ENCODE measurements around the gene RASA3.
"Not testable (repeated sequence)": the region's sequence is repeated elsewhere in the genome, so short reads cannot be mapped to it uniquely, and the experiment has no call there.

The RASA3 gene

DNA sequence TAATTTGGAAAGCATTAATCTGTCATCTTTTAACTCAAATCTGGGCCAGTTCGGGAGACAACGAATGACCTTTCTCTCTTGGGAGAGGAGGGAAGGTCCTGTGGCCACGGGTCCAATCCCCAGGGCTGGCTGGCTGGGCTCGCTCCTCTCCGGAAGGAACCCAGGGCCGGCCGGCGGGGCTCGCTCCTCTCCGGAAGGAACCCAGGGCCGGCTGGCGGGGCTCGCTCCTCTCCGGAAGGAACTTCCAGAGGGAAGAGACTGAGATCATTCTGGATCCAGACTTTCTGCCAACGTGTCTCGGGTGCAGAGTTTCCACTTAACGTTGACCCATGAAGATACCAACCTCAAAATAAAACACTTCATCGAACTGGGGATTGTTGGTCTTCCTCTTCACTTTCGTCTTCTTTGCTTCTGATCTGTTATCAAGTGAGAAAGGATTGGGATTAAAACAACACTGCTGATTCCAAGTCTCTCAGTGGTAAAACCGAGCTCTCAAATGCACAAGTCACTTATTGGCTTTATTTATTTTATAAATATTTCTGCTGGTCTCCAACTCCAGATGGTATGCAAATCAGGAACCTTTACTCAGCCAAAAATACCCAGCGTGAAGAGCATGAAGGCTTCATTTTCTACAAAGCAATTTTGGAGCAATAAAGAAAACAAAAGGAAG, 105.2 kb downstream of the RASA3 start:
- no peak for DNase-seq

DNA sequence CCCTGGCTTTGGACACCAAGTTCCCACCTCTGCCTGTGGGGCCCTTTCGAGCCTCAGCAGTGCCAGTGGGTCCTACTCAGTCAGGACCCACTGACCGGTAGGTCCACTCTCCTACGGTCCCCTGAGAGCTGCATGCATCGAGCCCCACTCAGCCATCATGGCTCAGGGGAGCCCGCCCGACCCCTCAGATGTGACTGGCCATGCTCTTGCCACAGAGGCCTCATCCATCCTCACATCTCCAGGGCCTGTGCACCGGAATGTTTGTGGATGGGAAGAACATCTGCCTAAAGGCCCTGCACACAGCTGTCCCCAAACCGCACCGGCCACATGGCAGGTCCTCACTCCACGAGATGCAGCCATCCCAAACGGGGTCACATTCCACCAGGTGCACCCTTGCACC, 105.9 kb downstream of the RASA3 start:
- DNase-seq: no peak

DNA sequence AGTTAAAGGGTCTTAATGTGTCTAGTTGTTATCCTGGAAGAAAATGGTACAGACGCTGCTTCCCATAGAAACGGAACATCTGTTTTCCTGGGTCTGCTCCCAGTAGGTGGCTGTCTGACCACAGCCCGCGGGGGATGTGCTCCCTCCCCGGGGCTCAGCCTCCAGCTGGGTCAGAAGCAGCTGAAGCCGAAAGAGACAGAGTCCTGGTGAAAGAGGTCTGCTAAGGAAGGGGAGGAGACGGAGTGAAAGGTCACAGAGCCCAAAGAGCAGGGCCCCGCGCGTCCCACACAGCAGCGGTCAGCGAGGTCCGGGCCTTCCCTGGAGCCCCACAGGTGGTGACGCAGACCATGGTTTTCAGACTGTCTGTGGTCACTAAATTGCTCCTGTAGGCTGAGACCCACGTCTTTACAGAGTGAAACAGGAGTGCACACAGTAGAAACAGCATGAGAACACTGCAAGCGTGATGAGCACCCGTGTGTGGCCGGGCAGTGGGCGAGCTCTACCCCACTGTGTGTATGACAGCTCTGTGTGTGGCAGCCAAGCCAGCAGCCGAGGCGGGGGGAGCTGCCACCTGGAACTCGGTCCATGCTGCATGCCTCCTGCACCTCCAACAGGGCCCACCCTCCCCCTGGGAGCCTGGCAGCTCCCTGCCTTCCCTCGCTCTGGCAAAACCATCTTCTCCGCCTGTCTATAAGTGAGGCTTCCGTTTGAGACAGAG, 106.5 kb downstream of the RASA3 start:
- no peak for DNase-seq

DNA sequence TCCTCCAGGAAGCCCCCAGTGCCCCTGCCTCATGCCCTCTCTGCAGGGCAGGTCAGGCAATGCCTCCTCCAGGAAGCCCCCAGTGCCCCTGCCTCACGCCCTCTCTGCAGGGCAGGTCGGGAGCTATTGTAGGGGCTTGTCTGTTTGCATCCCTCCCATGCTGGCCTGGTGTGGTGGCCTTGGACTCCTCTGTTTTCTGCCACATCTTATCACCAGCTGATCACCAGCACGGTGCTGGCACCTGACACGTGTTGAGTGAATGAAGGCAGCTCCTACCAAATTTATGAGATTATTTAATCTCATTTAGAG, 107.1 kb downstream of the RASA3 start:
- DNase-seq: no peak

DNA sequence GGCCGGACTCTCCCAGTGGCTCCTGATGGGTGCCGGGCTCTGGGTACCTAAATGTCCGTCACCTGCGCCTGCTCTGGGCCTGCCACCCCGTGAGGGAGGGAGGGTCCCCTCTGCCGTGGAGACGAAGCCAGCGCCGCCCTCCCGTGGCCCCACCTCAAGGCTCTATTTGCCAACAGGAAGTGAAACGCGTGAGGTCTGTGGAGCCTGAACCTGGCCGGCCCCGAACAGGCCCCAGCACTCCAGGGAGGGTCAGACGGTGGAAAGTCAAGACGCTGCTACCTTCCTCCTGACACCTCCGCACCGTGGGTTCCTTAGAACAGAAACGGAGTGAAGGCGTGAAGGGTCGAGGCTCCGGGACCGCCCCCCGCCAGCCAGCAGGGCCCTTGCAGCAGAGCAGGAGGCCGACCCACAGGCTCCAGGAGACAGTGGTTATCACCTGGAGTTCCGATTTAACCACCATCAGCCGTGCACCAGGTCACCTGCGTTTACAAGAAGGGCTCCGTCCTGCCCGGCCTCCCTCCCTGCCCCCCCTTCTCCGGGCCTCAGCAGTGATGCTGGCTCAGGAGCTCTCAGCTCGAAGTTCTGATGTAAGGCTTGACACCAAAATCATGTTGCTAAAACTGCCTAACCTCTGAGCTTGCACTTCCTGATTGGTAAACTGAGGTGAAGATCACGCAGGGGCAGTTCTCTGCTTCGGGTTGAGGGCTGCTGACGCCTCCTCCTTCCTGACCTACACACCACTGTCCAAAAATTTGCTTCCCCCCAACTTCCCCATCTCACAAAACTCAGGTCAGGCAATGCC, 107.6 kb downstream of the RASA3 start:
- peak in 1 of 2 donors; percentile 12 for DNase-seq

DNA sequence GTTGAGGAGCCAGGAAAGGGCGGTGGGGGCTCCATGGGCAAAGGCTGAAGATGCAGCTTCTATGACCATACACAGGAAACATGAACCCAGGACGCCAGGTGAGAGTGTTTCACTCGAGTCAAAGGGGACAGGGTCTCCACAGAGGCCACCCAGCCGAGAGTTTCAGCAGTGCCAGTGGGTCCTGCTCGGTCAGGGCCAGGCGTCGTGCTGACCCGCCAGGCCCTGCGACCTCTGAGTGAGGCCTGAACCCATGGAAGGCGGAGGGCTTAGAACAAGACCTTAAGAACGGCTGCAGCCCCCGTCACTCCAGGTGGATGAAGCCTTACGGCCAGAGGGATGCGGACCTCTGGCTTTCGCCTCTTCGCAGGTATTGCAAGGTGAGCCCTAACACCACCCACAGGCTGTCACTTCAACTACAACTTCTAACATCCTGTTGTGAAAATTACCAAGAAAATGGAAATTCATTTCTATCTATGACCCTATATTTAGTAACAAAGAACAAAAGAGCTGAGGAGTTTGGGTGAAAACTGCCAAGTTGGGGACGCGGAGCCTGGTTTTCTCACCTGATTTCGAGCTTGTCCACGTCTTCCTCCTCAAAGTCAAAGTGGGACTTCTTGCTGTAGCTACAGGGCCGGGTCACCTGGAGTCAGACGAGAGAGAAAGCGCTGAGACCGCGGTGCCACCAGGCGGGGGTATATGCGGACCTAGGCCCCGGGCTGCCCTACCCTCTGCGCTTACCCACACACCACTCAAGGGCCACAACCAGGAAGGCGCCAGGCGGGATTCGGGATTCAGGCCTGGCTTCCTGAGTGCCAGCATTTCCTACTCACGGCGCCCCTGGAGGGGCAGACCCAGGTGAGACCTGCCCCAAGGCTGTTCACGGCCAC, 108.5 kb downstream of the RASA3 start:
- no peak for DNase-seq

DNA sequence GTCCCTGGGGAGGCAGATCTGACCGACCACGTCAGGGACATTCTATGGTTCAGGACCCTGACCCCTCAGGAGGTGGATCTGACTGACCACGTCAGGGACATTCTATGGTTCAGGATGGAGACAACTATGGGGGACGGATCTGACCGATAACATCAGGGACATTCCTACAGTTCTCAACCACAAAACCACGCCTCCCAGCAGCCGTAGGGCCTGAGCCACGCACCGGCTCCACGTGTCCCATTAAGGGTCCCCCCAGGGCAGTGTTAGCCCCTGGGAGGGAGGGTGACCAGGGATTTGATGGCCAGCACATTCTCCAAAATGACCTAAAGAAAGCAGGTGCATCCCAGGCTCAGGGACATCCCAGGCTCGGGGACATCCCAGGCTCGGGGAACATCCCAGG, 109.5 kb downstream of the RASA3 start:
- DNase-seq: no peak

DNA sequence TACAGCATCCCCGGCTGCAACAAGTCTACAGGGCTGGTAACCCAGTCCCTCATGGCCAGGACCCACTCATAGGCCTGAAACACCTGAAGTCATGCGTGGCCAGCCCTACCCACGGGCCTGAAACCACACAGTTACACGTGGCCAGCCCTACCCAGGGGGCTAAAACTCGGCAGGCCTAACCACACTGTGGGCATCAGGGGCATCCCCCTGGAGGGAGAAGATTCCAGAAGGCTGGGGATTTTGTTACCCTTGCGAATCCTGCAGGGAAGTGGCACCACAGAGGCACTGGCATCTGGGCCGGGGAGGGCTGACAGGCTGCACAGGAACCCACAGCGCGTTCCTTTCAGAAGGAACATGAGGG, 110.1 kb downstream of the RASA3 start:
- no peak for DNase-seq

DNA sequence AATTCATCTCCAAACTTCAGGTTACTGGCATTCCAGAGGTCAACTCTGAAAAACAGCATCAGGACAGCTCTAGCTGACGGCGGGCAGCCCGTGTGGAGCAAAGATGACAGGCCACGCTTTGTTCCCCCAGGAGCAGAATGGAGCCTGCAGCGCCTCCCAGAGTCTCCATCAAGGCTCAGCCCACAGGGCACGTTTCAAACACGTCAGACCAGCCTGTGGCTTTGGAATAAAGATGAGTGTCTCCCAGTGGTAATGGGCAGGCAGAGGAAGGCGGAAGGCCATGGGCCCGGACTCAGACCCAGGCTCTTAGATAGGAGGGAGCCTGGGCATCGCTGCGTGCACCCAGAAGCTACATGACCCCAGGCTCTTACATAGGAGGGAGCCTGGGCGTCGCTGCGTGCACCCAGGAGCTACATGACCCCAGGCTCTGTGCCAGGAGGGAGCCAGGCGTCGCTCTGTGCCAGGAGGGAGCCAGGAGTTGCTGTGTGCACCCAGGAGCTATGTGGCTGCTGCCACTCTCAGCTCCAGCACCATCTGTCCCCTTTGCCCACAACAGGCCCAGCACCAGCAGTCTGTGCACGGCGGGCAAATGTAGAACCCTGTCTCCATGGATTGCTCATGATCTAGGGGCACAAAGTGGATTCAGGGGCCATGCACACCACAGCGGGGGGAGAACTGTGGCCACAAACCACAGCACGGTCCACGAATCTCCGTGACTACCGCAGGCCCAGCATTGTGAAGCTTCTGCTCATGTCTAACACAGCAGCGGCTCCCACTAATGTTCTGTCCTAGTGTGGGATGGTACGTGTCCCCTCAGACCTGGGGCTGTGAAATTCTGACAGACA, 110.7 kb downstream of the RASA3 start:
- DNase-seq: no peak

DNA sequence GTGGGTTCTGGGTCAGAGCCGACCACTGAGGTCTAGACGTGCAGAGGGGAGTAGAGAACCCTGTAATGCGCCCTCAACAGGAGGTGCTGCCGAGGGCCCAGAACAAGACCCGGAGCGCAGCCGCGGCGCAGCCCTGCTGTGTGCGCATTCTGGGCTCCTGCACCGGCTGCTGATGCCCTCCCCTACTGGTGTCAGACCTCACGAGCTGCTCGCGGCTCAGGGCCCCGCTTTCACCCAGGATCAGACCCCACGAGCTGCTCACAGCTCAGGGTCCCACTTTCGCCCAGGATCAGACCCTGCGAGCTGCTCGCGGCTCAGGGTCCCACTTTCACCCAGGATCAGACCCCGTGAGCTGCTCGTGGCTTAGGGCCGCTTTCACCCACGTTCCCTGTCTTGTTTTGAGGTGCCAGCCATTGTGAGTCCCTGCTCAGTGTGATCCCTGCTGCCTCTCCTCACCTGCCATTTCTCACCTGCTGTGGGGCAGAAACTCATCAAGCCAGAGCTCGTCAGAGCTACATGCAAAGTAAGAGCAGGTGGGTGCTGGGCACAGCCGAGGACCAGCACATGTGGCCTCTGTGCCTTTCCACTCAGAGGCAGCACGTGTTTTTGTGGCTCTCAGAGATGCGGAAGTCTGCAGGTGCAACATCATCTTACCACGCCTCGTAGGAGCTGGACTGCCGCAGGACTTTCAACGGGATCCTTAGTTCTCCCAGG, 111.5 kb downstream of the RASA3 start:
- no peak for DNase-seq

DNA sequence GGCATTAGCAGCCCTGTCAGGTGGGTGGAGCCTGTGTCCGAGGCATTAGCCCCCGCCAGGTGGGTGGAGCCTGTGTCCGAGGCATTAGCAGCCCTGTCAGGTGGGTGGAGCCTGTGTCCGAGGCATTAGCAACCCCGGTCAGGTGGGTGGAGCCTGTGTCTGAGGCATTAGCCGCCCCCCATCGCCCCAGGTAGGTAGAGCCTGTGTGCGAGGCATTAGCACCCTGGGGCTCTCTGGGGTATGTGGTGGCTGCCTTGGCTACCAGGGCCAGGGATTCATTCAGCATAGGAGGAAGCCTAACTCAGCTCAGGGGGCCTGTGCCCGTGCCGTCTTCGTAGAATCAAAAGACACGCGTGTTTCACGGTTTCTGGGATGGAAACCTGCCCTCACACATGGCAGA, 112.3 kb downstream of the RASA3 start:
- not testable (repeated sequence) for DNase-seq

DNA sequence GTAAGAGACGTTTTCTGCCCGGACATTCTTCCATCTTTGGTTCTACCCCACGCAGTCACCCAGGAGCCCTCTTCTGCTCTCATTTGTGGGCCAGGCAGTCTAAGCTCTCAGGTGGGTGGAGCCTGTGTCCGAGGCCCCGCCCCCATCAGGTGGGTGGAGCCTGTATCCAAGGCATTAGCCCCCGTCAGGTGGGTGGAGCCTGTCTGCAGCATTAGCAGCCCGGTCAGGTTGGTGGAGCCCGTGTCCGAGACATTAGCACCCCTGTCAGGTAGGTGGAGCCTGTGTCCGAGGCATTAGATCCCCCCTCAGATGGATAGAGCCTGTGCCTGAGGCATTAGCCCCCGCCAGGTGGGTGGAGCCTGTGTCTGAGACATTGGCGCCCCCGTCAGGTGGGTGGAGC, 113.1 kb downstream of the RASA3 start:
- DNase-seq: peak; percentile 45 to 58

DNA sequence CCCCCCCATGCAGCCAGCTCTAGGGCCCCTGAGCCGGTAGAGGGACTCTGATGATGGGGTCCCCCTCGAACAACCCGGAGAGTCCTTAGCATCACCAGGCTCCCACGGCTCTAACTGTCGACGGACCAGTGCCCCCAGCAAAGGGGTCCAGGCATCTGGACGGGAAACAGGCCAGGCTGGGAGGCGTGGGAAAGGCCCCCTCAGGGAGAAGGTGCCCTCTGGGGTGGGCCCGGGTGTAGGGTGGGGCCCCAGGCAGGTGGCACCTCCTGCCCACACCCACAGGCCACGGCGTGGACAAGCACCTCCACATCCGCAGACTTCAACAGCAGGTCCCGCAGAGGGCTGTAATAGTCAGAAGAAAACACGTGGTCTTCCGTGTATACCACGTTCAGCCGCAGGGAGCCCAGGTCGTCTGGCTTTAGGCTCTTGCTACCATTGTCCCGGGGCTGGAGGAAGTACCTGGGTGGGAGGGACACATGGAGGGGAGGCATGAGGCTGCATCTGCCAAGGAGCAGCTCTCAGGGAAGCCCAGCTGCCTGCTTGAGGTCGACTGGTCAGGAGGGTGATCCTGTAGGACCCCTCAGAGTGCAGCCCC, 113.9 kb downstream of the RASA3 start:
- DNase-seq: no peak

DNA sequence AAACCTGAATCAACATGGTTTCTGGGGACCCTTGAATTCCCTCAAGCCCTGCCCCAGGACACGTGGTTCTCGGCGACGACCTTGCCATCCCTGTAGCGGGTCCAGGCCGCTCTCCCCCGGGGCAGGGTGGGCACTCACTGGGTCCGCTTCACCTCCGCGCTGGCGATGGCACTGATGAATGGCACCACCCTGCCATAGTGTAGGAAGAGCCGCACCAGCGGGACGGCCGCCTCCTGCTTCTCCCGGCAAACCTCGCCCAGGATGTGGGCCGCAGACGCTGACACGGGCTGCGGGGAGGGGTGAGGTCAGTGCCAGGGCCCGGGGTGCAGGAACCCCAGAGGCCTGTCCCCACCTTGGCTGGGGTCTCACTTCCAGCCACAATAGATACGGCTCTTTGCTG, 114.5 kb downstream of the RASA3 start:
- DNase-seq: no peak

DNA sequence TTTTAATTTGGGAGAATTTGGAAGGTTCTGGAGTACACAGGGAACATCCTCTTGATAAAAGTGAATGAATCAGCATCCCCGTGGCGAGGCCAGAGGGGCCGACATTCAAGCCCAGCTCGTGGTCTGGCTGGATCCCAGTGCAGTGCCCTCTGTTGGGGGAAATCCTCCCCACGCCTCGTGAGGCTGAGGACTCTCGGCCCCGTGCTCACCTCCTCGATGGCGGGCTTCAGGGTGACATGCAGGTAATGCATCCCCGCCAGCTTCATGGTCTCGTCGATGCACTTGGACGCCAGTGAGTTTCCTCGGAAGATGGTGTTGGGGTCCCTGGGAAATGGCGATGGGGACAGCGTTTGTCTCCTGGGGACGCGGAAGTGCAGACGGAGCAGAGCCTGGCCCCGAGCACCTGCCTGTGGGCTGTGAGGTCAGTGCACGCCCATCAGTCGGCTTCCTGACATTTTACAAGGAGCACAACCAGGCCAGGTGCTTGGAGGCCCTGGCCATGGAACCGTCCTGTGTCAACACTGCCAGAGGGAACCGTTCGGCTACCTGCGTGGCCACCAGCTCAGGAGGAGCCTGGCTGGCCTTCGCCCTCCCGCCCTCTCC, 115.3 kb downstream of the RASA3 start:
- no peak for DNase-seq

DNA sequence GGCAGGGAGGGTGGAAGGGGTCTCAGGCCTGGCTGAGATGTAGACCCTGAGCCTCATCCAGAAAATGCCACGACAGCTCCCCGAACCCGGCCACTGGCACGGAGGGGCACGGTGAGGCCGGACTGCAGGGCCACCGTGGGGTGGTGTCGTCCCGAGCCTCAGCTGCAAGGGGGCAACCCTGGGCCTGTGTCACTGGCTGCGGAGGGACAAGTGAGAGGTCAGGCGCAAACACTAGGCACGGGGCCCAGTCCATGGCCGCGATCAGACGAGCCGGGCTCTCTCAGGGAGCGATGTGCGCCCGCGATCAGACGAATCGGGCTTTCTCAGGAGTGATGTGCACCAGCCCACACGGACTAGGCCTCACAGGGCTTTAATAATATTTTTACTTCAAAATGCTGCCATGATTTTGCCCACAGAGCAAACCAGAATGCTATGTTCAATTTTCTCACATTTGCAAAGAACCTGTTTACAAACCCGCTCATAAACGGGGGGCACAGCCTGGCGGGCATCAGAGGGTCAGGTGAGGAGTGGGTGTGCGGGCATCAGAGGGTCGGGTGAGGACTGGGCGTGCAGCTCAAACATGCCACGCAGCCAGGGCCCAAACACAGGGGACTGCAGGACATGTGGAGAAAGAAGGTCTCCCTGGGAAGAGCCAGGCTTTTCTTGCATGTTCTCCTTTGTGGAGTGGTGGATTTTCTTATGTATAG, 115.9 kb downstream of the RASA3 start:
- DNase-seq: no peak

DNA sequence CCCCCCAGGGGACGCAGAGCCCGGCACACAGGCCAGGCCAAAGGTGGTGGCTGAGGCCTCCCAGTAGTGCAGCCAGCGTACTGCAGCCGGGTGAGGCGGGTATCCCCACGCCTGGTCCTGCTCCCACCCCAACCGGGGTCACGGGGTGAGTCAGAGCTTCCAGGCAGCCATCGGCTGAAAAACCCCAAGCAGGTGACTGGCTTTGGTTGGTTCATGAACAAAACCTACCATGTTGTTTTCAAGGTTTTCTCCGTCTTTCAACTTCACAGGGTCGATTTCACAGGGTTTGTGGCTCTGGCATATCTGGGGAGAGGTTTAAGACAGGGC, 116.5 kb downstream of the RASA3 start:
- no peak for DNase-seq

DNA sequence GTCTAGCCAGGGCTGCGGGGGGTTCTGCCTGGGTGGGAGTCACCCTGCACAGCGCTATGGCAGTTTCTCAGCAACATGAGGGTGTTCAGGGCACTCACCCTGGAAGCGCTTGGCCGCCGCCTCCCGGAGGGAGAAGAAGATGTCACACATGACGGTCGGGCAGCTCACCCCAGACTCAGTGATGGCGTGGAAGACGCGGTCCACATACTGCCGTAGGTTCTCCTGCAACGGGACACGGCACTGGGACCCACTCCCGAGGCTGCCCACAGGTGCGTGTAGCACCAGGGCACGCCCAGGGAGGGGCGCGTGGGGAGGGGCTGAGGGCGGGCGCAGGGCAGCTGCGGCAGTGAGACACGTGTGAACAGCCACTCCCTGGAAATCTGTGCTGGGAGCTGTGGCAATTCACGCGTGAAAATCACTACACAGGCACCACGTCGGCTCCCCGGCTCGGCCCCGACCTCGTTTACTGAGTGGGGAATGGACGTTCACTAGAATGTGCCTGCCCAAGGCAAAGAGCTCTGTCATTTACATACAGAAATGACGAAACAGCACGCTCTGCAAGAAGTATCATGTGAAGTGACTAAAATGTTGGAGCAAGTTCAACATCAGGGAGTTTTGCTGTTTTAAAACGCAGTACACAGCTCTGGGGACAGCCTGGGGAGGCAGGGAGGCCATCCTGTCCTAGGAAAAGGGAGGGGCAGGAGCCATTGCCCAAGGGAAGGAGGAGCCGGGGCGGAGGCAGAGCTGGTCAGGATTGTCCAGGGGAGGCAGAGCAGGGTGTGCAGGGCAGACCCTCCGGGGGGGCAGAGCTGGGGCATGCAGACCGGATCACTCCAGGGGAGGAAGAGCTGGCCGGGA, 117.1 kb downstream of the RASA3 start:
- no peak for DNase-seq

DNA sequence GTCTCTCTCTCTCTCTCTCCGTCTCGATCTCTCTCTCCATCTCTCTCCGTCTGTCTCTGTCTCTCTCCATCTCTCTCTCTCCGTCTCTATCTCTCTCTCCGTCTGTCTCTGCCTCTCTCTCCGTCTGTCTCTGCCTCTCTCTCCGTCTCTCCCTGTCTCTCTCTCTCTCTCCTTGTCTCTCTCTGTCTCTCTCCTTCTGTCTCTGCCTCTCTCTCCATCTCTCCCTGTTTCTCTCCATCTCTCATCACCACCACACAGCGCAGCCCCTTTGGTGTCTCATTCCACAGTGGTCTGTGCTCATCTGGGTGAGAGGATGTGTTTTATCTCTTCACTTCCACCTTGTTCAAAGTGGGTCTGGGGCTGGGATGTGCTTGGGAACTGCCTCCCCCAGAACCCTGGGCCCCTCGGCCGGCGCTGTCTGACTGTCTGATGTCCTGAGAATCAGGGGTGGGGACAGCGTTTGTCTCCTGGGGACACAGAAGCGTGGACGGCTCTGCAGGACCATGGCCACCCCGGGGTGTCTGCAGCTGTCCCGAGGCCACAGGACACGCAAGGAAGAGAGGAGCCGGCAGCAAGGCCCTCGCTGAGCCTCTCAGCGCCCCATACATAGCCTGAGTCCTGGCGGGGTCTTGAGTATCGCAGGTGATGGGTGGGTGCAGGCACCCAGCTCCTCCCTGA, 118.3 kb downstream of the RASA3 start:
- no peak for DNase-seq

Data from CD4-positive, alpha-beta T cell treated with Interferon alpha-2 for 1 hour (primary cell).